ENCODE data around the gene GDF2. TPM values are rescaled to one million over a fixed set of nuclear protein-coding genes. Genes with fewer than 3 reads are reported as not detected.

The GDF2 gene
- total and polyA plus RNA-seq, 2 experiments from 2014 or later, result 0.39 TPM; not detected in 1

- DNase-seq (ENCODE audit: low spot score), result no peak
- no peak for TF ChIP-seq CTCF (IDR thresholded peaks at IDR 0.05; ENCODE audit: poor library complexity)
- no peak for TF ChIP-seq EZH2phosphoT487 (IDR thresholded peaks at IDR 0.05; ENCODE audit: low read depth, severe bottlenecking, unreplicated experiment)
- no peak for TF ChIP-seq EZH2 (IDR thresholded peaks at IDR 0.05; ENCODE audit: borderline replicate concordance)
- H3K27ac ChIP-seq, result peak overlapping the region; percentile 88
These were observed 26.8 kb upstream of the GDF2 start for GRCh38 chr10:47295411-47295810.

GRCh38 chr10:47296156-47296894 lies 25.9 kb upstream of the GDF2 start:
- Histone ChIP-seq H3K4me3 (no peak overlapping the region), H3K4me2 (peak overlapping the region; percentile 52), H3K9me3 (ENCODE audit: low read depth) (no peaks in the 10 kb centered on the region), H3K27me3 (peaks cover 55% of the 10 kb centered on the region), H3K27ac (peak overlapping the region; percentile 88), H2AFZ (no peak overlapping the region), H3K79me2 (no peaks in the 10 kb centered on the region), H3K4me1 (ENCODE audit: insufficient read depth) (peaks cover 8% of the 10 kb centered on the region), H3K9me2 (replicated peaks; ENCODE audit: insufficient read depth) (no peaks in the 10 kb centered on the region), H4K20me1 (ENCODE audit: insufficient read depth, poor library complexity, severe bottlenecking) (no peaks in the 10 kb centered on the region), H3K36me3 (replicated peaks; ENCODE audit: insufficient read depth, low read depth) (no peaks in the 10 kb centered on the region)
- no peak for TF ChIP-seq CTCF (IDR thresholded peaks at IDR 0.05; ENCODE audit: poor library complexity)
- TF ChIP-seq EZH2 (IDR thresholded peaks at IDR 0.05; ENCODE audit: borderline replicate concordance), result no peak
- TF ChIP-seq EZH2phosphoT487 (IDR thresholded peaks at IDR 0.05; ENCODE audit: low read depth, severe bottlenecking, unreplicated experiment), result no peak
- peak; percentile 19 for DNase-seq (ENCODE audit: low spot score)
- WGBS (ENCODE audit: low lambda C conversion rate, missing lambda C conversion rate), result 53% methylated on average over 12 of the region's 12 CpGs

More at GRCh38 chr10:47295411-47295810, 26.8 kb upstream of the GDF2 start:
- no peaks in the 10 kb centered on the region for H3K9me2 ChIP-seq (replicated peaks; ENCODE audit: insufficient read depth)
- H3K4me3 ChIP-seq, result no peak overlapping the region
- no peaks in the 10 kb centered on the region for H3K79me2 ChIP-seq
- H3K4me1 ChIP-seq (ENCODE audit: insufficient read depth), result peaks cover under 1% of the 10 kb centered on the region
- no peak overlapping the region for H2AFZ ChIP-seq
- no peaks in the 10 kb centered on the region for H3K9me3 ChIP-seq (ENCODE audit: low read depth)
- no peak overlapping the region for H3K4me2 ChIP-seq
- H3K27me3 ChIP-seq, result peaks cover 46% of the 10 kb centered on the region
- no peaks in the 10 kb centered on the region for H3K36me3 ChIP-seq (replicated peaks; ENCODE audit: insufficient read depth, low read depth)
- no peaks in the 10 kb centered on the region for H4K20me1 ChIP-seq (ENCODE audit: insufficient read depth, poor library complexity, severe bottlenecking)
- WGBS (ENCODE audit: low lambda C conversion rate, missing lambda C conversion rate), result 93% methylated on average over 5 of the region's 5 CpGs

GRCh38 chr10:47296941-47297340 lies 25.3 kb upstream of the GDF2 start:
- Histone ChIP-seq H3K27me3 (peaks cover 61% of the 10 kb centered on the region), H3K4me1 (ENCODE audit: insufficient read depth) (peaks cover 8% of the 10 kb centered on the region), H2AFZ (no peak overlapping the region), H3K27ac (peak overlapping the region; percentile 88), H4K20me1 (ENCODE audit: insufficient read depth, poor library complexity, severe bottlenecking) (no peaks in the 10 kb centered on the region), H3K4me3 (no peak overlapping the region), H3K9me2 (replicated peaks; ENCODE audit: insufficient read depth) (no peaks in the 10 kb centered on the region), H3K79me2 (no peaks in the 10 kb centered on the region), H3K4me2 (peak overlapping the region; percentile 52), H3K36me3 (replicated peaks; ENCODE audit: insufficient read depth, low read depth) (no peaks in the 10 kb centered on the region), H3K9me3 (ENCODE audit: low read depth) (no peaks in the 10 kb centered on the region)
- no peak for DNase-seq (ENCODE audit: low spot score)
- WGBS (ENCODE audit: low lambda C conversion rate, missing lambda C conversion rate), result 58% methylated on average over 1 of the region's 1 CpG
- TF ChIP-seq EZH2 (IDR thresholded peaks at IDR 0.05; ENCODE audit: borderline replicate concordance) (no peak), CTCF (IDR thresholded peaks at IDR 0.05; ENCODE audit: poor library complexity) (no peak), EZH2phosphoT487 (IDR thresholded peaks at IDR 0.05; ENCODE audit: low read depth, severe bottlenecking, unreplicated experiment) (no peak)
